ENCODE measurements around the gene GSS.

GSS gene

DNA sequence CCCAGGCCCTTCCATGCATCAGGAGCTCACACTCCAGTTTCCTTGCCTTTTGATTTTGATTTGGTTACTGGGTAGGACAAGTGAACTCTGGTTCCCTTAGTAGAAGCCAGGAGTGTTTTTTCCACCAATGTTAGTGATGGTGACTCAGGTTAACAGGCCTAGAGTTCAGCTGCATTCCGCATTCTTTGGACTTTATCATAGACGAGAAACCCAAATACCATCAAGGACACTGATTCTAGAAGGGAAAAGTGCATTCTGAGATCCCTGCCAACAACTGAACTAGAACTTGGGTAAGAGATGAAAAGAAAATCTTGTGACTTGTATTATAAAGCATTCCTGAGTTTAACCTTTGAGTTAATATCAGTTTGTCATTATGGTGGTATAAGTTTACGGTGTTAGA, 8.9 kb downstream of the GSS start:
- DNase-seq (ENCODE audit: low read depth): no peak

DNA sequence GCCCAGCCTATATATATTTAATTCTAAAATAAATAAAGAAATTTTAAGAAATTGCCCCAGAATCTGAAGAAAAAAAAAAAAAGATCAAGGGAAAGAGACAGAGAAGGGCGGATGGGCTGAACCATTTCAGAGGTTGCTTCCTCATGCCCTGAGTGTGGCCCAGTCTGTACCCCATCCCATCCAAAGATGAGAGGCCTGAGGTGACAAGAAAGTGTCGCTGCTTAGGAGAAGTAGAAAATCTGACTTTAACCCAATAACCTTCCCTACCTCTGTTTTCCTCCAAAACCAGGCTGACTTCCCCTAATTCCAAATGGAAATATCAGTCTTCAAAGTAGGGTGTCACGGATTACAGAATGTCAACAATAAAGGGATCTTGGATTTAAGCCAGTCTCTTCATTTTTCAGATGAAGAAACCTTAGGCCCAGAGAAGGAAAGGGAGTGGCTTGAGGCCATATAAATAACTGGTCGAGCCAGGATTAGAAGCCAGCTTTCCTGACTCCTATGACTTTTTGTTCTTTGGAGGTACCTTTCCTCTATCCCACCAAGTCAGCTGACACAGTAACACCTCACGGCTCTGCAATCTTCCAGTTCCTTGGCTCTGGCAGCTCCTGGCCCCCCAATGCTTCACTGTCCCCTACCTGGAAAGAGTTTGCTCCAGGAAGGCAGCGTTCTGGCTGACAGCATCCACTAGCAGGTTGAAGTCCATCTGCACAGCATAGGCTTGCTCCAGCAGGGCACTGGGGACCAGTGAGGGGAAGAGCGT, 10.1 kb downstream of the GSS start:
- no peak for DNase-seq (ENCODE audit: low read depth)

DNA sequence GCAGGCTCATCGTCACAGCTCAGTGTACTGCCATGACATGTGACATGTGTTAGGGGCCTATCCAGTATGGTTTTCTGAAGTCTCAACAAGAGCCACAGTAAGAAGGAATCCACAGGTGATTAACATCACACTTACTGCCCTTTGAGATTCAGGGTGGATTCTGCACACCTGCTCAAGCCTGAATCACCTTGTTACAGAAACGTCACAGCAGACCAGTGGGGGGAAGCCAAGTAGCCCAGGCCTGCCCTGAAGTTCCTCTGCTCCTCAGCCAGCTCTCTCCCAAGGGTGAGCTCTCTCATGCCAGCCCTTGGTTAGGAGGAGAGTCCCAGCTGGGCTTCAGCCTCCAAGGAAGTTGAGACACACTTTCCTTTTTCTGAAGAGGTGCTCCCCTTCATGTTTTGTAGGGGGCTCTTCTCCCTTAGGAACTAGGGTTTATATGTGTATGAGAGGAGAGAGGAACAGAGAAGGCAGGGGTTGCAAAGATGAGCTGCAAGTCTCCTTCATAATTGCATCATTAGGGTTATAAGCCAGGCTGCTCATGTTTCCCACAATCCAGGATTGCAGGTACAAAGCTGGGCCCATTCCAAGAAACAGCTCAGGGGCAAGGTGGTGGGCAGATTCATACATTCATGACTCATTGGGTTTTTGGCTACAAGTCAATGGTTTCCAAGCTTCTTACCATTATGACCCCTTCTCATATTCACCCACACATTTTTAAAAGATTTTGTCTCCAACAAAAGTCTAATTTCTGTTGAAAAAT, 11.6 kb downstream of the GSS start:
- no peak for DNase-seq (ENCODE audit: low read depth)

DNA sequence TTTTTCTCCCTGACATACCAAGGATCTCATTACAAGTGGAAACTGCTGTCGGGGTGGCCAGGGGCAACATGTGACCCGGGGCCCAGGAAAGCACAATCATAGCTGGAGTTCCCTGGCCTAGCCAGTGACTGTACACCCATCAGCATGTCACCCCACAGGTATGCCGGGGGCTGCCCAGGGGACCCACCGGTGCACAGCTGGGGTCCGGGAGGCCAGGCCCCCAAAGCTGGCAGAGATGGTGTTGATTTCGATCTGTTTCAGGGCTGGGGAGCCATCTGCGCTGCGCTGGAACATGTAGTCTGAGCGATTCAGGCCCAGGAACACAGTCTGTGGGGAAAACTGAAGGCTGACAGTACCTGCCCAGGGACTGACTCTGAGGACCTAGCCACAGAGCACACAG, 13.3 kb downstream of the GSS start:
- DNase-seq (ENCODE audit: low read depth): no peak

DNA sequence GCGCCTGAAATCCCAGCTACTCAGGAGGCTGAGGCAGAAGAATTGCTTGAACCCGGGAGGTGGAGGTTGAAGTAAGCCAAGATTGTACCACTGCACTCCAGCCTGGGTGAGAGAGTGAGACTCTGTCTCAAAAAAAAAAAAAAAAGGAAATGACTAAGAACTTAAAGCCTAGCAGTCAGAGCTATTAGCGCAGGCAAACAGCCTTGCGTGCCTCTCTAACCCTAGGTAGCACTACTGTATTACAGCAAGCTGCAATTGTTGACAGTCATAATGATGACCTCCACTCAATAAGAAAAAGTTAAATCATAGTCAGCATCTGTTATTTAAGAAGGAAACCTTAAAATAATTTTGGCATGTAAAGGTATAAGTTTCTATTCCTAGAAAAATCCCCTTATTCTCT, 14.4 kb downstream of the GSS start:
- DNase-seq (ENCODE audit: low read depth): no peak

DNA sequence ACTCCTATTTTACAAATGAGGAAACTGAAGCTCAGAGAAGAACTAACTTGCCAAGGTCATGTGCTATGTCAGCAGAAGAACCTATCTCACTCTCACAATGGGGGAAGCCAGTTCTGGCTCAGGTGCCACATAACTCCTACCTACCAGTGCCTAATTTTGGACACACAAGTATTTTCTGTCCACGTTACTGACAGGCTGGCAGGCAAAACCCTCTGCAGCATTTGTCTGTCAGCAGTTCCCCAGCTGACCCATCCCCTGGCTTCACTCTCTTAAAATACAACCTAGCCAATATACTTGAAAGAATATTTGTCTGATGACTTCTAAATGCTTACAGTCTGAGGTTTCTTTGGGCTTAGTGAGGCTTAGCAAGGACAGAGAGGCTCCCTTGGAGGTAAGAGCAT, 15.5 kb downstream of the GSS start:
- DNase-seq (ENCODE audit: low read depth): no peak

DNA sequence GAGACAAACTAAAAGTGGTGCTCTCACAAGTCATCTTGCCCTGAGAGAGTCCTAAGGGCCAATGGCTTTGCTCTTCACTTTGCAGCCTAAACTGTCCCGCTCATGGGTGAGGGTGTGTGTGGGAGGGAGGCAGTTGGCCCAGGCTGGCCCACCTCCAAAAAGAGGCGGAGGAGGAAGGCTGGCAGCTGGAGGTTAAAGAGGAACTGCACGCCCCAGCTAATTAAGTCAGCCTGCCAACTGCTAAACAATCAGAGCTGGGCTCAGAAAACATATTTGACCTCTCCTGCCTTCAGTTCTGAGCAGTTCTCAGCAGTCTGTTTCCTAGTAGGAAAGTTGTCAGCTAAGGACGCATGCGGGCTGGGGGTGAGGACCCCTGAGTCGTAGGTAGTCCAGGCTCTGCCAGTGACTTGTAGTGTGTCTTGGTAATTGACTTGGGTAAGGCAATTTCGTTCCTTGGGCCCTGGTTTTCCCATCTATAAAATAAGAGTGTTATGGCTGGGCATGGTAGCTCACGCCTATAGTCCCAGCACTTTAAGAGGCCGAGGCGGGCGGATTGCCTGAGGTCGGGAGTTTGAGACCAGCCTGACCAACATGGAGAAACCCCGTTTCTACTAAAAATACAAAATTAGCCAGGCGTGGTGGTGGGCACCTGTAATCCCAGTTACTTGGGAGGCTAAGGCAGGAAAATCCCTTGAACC, 17.0 kb downstream of the GSS start:
- no peak for DNase-seq (ENCODE audit: low read depth)

DNA sequence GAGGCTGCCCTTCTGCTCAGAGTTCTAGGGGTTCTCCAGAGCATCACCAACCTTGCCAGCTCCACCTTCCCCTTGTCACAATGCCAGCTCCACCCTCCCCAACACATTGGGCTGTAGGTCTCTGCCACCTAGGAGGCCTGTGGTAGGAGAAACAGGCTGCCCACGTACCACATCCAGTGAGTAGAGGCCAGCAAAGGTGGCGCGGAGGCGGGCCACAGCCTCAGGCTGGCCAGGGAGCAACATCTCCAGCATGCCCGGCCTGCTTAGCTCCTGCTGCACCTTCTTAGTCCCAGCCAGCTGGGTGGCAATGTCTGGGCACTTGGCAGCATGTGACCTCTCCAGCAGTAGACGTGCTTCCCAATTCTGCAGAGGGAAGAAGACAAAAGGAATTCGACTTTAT, 23.8 kb downstream of the GSS start:
- no peak for DNase-seq (ENCODE audit: low read depth)

DNA sequence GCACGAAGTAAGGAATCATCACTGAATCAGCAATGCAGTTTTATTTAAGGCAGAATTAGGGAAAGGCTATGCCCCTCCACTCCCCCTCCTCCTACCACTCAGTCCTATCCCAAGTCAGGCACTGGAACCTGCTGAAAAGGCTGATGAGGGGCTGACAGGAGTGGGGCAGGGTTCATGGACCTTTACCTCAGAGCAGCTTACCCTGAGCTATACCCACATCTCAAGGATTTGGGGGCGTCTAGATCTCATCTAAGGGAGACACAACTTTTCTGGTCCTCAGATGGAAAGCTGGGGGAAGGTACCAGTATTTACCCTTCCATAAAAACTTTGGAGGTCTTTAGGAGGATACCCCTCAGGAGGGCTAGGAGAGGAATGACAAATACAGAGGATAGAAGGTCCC, 27.2 kb downstream of the GSS start:
- no peak for DNase-seq (ENCODE audit: low read depth)

DNA sequence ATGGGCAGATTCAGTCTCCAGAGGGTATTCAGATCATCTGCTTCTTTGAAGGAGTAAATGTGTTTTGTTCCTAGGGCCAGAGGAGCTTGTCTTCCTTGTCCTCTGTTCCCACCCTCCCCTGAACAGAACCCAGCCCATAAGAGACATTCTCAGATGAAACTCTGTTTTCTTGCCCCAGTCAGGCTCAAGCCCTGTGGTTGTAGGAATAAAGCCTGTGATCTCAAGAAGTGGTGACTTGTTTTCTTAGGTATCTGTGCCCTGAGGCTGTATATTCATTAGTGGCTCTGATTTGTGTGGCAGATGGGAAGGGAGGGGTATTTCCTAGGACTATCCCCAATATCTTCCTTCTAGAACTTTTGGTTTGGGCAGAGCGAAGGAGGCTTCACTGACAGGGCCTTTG, 27.9 kb downstream of the GSS start:
- no peak for DNase-seq (ENCODE audit: low read depth)

DNA sequence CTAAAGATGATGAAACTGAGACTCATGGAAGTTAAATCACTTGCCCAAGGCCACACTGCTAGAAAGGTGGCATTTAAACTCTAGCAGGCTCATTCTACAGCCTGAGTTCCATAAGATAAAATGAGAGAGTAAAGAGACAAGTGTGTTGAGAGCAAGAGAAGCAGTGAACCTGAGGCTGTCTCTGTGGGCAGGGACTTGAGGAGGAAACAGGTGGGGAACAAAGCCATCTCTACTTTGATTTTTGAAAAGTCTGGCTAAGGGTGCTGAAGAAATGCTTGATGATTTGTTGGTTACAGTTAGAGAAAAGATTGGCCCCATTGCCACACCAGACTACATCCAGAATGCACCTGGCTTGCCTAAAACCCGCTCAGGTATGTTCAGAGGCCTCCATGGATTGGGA, 29.0 kb downstream of the GSS start:
- no peak for DNase-seq (ENCODE audit: low read depth)

DNA sequence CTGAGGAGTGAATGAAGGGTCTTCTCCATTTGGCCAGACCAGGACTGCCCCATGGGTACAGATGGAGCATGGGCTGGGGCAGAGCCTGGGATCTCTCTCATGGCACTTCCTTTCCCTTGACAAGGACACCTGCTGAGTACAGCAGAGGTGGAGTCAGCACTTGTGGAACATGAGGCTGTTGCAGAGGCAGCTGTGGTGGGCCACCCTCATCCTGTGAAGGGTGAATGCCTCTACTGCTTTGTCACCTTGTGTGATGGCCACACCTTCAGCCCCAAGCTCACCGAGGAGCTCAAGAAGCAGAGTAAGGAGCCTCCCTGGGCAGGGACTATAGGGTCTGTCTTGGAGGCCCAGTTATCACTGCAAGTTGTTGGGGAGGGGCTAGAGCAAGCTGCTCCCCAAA, 29.6 kb downstream of the GSS start:
- no peak for DNase-seq (ENCODE audit: low read depth)

DNA sequence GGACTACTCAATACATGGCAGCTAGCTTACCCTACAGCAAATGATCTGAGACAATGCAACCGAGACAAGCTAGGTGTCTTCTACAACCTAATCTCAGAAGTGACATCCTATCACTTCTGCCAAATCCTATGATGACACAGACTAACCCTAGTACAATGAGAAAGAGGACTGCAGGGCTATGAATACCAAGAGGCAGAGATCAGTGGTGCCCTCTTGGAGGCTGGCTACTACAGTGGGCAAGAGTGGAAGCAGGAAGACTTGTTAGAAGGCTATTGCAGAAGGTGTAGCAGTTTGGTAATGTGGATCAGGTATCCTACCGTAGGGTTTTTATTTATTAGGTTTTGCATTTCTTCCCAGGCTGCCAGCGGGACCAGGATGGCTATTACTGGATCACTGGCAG, 30.3 kb downstream of the GSS start:
- DNase-seq (ENCODE audit: low read depth): no peak

DNA sequence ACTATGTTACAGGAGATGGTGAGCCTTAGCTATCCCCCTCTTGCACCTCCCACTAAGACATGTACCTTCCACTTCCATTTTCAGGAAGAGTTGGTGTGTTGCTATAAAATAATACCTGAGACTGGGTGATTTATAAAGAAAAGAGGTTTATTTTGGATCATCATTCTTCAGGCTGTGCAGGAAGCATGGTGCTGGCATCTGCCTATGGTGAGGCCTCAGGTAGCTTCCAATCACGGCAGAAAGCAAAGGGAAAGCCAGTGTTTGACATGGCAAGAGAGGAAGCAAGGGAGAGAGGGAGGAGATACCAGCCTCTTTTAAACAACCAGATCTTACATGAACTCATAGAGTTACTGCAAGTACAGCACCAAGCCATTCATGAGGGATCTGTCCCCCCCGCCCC, 32.2 kb downstream of the GSS start:
- no peak for DNase-seq (ENCODE audit: low read depth)

DNA sequence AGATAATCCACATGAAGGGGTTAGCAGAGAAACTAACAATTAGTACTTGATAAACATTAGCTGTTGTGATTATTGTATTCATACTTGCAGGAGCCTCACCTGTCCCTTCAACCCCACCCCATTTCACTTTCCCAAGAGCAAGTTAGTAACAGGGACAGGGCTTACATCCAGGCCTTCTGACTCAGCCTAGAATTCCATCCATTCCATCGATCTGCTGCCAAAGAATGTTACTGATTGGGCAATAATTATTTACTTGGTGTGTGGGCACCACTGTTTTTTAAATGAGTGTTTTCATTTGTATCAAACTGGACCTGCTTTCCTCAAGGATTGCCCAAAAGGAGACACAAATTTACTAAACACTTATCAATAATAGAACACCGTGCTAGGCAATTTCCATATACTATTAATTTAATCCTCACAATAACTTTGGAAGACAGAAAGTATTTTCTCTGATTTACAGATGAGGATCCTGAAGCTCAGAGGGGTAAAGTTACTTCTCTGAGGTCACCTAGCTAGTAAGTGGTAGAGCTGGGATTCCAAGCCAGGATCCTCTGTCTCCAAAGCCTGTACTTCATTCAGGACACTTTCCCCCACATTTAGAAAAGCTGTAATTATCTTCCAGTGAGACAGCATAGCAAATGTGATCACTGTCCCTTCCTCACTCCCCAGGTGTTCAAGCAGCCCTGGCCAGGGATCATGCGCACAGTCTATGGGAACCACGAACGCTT, 32.8 kb downstream of the GSS start:
- DNase-seq (ENCODE audit: low read depth): no peak

DNA sequence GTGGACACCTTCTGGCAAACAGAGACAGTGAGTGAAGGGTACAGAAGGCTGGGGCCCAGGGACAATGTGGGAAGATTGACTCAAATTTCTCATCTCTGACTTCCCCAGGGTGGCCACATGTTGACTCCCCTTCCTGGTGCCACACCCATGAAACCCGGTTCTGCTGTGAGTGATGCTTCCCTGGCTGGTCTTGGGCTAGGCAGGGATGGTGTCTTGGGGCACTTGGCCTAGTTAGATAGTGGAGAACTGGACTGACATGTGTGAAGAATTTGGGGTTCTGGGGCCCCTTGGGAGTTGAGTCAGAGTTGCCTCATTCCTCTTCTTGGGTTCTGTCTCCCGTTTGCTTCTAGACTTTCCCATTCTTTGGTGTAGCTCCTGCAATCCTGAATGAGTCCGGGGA, 34.2 kb downstream of the GSS start:
- DNase-seq (ENCODE audit: low read depth): no peak

DNA sequence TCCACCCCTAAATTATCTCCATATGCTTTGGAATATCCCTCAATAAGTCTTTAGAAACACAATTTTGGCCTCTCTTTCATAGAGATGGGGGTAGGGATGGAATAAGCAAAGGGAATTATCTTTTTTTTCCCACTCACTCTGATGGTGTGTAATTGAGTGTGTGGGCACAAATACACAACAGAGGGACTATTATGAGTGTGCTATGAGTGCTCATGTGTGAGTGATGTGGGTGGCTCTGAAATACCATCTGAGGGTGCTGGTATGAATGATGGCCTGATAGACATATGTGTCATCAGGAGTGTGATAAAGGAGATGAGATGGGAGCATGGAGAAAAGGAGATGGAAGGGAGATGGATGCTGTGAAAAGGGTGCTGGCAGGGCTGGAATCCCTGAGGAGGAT, 35.6 kb downstream of the GSS start:
- DNase-seq (ENCODE audit: low read depth): no peak

DNA sequence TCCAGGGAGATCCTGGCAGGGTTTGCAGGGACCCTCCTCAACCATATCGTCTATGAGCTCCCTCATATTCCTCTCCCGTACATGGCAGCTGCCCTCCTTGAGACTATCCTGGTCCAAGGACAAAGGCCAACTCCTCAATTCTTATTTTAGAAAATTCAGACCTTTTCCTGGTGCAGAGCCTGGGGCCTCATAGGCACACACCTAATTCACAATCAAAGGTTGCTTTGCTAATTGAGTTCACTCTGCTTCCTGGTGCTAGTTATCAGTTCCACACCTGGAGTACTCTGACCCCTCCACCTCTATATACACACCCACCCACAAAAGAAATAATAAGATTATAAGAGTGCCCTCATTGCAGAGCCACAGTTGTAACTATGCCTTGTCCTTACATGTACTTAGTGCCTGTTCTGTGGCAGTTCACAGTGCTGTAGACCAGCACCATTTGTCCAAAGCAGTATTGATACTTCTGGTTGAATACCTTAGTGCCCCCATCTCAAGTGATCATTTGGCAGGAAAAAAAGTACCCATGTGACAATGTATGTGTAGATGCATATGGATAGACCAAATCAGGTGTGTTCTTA, 38.7 kb downstream of the GSS start:
- no peak for DNase-seq (ENCODE audit: low read depth)

DNA sequence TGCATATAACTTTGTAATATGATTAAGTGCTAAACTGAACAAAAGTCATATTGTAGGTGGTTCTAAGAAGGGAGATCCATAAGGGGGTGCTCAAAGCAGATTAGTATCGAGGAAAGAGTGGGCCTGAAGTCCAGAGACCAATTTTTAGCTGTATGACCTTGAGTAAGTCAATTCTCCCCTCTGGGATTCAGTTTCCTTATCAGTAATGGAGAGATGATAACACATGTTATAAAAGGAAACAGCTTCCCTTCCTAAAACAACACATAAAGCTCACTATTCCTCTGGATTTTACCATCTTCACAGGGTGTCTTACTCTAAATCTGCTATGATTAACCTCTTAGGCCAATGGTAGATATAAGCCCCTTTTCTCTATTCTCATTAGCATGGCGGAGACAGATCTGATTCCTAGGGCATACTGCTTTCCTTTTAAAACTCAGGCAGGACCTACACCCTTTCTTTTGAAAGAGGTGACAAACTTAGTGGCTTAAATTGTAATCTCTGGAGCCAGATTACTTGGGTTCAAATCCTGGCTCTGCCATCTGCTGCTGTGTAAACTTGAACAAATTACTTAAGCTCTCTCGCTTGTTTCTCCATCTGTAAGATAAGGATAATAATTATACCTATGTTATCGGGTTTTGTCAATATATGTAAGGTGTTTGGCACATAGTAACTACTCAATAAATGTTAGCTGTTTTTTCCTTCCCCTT, 39.7 kb downstream of the GSS start:
- no peak for DNase-seq (ENCODE audit: low read depth)

DNA sequence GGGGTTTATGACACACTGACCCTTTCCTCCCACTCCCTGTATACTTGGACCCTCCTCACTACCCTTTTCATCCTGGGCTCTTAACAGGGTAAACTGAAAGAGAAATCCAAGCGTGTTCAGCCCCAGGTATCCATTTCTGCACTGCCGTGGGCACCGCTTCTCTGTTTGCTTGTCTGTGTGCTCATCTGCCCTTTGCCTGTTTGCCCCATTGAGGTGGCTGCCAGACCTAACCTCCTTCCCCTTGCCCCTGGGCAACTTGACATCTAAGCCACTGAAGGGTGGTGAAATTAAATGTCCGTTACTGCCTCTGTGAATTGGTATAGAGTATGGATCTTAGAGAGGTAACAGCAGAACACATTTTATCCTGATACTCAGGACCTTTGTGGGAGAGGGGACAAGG, 40.5 kb downstream of the GSS start:
- no peak for DNase-seq (ENCODE audit: low read depth)

DNA sequence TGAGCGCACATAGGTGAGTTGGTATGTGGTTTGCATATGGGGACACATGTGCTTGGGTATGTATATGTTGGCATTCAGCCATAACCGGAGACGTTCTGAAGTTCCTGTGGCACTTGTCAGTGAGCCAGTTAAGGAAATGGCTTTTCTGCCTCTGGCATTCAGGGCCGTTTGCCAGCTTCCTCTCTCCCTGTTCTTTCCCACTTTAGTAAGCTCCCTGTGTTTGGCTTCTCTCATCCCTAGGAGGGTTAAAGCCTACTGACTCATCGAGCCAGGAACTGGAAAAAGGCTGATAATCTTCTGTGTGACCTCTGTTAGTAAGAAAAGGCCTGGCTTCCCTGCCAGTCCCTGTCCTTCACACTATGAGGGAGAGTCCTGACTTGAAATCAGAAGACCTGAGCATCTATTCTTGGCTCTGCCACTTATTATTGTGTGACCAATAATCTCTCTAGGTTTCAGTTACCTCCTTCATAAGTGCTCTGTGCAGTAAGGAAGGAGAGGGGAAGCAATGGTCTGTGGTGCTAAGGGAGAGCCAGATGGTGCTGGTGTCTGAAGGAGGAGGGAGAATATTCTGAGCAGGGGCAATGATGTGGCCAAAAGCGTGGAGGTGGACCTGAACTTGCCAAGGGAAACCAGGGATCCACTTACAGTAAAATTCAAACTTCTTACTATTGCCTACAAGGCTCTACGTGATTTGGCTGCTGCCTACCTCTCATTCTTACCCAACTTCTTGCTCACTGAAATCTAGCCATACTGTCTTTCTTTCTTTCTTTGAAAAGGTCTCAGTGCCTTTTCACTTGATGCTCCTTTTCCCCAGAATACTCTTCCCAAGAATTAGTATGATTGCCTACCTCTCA, 47.8 kb downstream of the GSS start:
- no peak for DNase-seq (ENCODE audit: low read depth)

Data from activated T-cell treated with anti-CD3 and anti-CD28 coated beads for 1 hour (primary cell).